NB4 (cell line): Measurements from ENCODE around the gene S100A10.

Source experiments
- MYC ChIP-seq: IDR thresholded peaks from 2 replicates; pipeline ENCODE4 v1.6.1; 2011; ENCODE audit warnings: low read depth, low read length
- POLR2A ChIP-seq: IDR thresholded peaks from 2 replicates; pipeline ENCODE4 v1.6.1; 2011; ENCODE audit warnings: mild to moderate bottlenecking; ENCODE audit not compliant: insufficient read length; ENCODE audit errors: extremely low read depth
- TF ChIP-seq, protein P1 (sequence below): IDR thresholded peaks from one replicate; pipeline ENCODE4 v1.5.1; 2012; ENCODE audit warnings: low read depth, low read length
- TF ChIP-seq, protein P2 (sequence below): IDR thresholded peaks from 2 replicates; pipeline ENCODE4 v1.6.1; 2011; ENCODE audit warnings: low read depth, low read length

DNA sequence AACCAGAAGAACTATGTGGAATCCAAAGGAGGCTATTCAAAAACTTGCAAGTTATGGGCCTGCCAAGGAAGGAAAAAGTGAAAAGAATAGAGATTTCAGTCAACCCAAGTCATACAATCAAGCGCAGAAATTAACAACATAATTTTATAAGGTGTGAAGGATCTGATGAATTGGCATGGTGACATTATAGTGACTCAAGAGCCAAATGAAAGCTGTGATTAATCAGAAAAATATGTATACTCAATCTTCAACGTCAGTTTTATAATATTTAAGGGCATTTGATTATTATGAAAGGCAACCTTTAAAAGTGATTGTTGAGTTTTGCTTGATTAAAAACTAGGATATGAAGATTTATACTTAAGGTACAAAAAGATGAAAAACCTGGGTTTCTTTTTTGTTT lies 46.5 kb downstream of the S100A10 start:
- TF ChIP-seq, protein P1, sequence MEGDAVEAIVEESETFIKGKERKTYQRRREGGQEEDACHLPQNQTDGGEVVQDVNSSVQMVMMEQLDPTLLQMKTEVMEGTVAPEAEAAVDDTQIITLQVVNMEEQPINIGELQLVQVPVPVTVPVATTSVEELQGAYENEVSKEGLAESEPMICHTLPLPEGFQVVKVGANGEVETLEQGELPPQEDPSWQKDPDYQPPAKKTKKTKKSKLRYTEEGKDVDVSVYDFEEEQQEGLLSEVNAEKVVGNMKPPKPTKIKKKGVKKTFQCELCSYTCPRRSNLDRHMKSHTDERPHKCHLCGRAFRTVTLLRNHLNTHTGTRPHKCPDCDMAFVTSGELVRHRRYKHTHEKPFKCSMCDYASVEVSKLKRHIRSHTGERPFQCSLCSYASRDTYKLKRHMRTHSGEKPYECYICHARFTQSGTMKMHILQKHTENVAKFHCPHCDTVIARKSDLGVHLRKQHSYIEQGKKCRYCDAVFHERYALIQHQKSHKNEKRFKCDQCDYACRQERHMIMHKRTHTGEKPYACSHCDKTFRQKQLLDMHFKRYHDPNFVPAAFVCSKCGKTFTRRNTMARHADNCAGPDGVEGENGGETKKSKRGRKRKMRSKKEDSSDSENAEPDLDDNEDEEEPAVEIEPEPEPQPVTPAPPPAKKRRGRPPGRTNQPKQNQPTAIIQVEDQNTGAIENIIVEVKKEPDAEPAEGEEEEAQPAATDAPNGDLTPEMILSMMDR: no peak
- TF ChIP-seq POLR2A (no peak), MYC (no peak)
- TF ChIP-seq, protein P2, sequence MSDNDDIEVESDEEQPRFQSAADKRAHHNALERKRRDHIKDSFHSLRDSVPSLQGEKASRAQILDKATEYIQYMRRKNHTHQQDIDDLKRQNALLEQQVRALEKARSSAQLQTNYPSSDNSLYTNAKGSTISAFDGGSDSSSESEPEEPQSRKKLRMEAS: no peak
